Measurements from ENCODE around the gene TBKBP1.

- TF ChIP-seq POLR2AphosphoS5 (IDR thresholded peaks at IDR 0.05; ENCODE audit: insufficient read depth in 1 of 2, low read depth in 1 of 2) (peak in 1 of 2 donors; percentile 57), POLR2A (IDR thresholded peaks at IDR 0.05) (no peak)
- TF ChIP-seq, protein P1, sequence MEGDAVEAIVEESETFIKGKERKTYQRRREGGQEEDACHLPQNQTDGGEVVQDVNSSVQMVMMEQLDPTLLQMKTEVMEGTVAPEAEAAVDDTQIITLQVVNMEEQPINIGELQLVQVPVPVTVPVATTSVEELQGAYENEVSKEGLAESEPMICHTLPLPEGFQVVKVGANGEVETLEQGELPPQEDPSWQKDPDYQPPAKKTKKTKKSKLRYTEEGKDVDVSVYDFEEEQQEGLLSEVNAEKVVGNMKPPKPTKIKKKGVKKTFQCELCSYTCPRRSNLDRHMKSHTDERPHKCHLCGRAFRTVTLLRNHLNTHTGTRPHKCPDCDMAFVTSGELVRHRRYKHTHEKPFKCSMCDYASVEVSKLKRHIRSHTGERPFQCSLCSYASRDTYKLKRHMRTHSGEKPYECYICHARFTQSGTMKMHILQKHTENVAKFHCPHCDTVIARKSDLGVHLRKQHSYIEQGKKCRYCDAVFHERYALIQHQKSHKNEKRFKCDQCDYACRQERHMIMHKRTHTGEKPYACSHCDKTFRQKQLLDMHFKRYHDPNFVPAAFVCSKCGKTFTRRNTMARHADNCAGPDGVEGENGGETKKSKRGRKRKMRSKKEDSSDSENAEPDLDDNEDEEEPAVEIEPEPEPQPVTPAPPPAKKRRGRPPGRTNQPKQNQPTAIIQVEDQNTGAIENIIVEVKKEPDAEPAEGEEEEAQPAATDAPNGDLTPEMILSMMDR (IDR thresholded peaks at IDR 0.05) = no peak
These were observed 1.7 kb downstream of the TBKBP1 start for GRCh38 chr17:47695429-47696376.

All from vagina (tissue), 2 donors.